NCI-H2196 treated with DMSO at 0.1 percent for 48 hours (cell line): ENCODE measurements around the gene INTS1.

ENCODE experiments used
- DNase-seq: peaks from one replicate; lab custom pipeline; 2025; ENCODE audit not compliant: unreplicated experiment; lab: John Stamatoyannopoulos, UW

The INTS1 gene

DNA sequence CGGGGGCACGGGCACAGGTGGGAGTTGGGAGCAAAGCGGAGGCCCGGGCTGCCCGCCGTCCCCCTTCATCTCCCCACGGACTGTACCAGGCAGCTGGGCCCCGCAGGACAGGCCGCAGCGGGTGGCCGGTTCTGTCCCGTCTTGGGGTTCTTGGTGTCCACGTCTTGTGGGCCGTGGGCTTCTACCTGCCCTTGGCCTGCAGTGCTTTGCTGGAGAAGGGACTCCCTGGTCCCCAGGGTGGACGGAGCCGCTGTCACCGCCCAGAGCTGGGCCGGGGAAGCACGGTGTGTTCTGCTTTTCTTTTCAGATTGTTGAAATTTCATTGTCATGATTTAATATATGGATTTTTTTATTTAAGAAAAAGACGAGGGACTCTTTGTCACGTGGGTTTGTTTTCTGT is 38.1 kb upstream of the INTS1 start:
- no peak for DNase-seq

DNA sequence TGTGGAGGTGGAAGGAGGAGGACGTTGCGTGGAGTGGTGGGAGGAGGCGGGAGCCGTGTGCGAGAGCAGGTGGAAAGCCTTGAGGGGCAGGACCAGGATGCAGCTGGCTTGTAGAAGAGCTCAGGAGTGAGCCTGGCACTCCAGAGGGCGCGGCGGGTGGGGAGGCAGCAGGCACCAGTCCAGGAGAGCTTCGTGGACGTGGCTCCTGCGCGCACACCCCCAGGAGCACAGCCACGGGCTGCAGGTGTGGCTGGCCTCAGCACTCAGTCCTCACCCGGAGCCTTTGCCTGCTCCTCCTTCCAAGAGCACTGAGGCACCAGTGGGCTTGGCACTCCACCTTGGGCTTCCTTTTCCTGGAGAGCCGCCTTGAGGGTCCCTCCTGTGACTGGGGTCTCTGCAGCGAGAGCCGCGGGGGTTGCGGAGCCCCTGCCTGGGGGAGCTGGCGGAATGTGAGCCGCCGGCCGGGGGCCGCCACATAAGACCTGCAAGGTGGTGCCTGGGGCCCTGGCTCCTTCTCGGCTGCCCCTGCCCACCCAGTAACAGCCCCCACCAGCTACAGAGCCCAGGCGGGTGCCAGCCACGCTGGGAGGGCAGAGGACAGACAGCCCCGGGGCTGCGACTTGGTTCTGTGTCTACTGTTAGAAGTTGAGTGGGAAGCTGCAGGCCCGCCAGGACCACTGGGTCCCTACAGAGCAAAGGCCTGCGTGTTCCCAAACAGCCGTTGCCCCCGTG is 37.4 kb upstream of the INTS1 start:
- DNase-seq: no peak

DNA sequence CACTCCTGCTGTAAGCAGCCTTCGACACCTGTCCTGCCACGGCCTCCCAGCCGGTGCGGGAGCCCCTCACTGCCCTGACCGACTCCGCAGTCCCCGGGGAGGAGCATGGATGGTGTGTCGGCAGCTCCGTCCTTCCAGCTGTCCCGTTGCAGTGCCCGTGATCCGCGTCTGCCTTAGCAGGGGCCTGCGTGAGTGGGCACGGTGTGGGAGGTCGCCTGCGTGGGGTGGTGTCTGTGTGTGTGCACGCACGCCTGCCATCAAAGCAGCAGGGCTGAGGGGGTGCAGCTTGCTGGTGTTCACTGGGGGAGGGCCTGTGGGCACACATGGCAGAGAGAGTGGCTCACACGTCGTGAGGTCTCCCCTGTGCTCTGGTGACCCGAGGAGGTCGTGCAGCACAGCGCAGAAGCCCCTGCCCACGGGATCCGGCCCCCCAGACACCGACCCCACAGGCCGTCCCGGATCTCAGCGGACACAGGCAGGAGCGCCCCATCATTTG is 36.6 kb upstream of the INTS1 start:
- no peak for DNase-seq

DNA sequence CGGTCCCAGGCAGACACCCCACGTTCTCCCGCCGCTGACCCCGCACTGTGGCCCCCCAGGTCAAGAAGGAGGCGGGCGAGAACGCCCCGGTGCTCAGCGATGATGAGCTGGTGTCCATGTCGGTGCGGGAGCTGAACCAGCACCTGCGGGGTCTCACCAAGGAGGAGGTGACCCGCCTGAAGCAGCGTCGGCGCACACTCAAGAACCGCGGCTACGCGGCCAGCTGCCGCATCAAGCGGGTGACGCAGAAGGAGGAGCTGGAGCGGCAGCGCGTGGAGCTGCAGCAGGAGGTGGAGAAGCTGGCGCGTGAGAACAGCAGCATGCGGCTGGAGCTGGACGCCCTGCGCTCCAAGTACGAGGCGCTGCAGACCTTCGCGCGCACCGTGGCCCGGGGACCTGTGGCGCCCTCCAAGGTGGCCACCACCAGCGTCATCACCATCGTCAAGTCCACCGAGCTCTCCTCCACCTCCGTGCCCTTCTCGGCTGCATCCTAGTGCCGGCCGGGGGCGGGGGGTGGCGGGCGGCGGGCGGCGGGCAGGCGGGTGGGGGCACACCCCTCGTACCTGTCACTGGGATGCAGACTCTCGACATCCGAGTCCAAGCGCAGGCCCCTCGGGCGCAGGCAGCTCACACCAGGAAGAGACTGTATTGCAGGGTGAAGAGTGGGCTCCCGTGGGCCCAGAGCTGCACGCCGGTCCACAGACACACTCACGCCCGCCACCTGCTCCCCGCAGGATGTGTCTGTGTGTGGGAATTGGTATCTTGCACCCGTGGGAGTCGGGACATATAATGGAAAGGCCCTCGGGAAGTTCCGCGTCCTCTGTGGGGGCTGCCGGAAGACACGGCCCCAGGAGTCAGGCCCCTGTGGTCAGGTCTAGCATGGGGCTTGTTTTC is 35.9 kb upstream of the INTS1 start:
- no peak for DNase-seq

DNA sequence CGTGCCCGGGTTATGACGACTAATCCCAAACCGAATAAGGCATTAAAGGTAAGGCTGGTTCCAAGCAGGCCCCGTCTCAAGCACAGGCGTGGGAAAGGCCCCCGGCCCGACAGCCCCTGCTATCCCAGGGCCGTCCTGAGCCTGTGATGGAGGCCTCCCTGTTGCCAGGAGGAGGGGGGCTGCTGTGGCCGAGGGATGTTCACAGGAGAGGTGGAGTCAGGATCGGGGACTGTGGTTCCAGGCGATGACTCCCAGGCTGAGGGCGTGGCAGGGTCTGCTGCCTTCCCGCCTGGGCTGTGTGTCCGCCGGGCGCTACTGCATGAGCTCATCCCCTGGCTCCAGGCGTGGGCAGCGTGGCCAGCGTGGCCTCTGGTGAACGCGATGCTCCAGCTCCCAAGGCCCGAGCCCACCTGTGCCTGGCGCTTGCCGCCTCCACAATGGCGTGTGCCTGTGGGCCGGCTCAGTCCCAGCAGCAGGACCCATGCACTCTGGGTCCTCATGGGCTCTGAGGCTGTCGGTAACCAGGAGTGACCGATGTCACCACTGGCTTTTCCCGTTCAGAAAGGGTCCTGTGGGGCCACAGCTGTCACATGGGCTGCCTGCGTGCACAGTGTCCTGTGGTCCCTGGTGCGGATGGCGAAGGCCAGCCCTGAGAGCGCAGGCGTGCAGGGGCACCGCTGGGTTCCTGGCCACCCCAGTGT is 35.1 kb upstream of the INTS1 start:
- DNase-seq: no peak

DNA sequence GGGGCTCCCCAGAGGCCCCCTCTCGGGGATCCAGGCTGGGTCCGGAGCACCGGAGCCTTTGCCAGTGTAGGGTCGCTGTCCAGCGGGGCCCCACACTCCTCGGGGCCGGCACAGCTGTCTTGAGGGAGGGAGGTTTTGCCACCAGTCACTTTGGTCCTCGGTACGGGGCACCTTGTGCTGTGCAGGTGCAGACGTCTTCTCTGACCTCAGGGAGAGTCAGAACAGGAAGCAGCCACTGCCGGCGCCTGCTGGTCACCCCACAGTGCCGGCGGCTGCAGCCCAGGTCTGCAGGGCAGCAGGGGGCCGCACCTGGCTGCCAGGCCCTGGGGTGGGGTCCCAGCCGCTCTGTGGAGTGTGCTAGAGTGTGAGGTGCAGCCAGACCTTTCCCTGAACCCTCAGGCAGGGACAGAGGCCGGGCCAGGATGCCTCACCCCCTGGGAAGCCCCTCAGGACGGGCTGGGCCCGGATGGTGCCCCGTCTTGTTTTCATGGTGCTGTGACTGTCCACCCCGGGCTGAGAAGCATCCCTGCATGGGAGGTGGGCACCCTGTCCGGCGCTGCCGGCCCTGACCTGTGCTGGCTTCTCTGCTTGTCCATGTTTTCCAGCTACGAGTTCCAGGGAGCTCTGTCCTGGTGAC is 34.5 kb upstream of the INTS1 start:
- DNase-seq: no peak

DNA sequence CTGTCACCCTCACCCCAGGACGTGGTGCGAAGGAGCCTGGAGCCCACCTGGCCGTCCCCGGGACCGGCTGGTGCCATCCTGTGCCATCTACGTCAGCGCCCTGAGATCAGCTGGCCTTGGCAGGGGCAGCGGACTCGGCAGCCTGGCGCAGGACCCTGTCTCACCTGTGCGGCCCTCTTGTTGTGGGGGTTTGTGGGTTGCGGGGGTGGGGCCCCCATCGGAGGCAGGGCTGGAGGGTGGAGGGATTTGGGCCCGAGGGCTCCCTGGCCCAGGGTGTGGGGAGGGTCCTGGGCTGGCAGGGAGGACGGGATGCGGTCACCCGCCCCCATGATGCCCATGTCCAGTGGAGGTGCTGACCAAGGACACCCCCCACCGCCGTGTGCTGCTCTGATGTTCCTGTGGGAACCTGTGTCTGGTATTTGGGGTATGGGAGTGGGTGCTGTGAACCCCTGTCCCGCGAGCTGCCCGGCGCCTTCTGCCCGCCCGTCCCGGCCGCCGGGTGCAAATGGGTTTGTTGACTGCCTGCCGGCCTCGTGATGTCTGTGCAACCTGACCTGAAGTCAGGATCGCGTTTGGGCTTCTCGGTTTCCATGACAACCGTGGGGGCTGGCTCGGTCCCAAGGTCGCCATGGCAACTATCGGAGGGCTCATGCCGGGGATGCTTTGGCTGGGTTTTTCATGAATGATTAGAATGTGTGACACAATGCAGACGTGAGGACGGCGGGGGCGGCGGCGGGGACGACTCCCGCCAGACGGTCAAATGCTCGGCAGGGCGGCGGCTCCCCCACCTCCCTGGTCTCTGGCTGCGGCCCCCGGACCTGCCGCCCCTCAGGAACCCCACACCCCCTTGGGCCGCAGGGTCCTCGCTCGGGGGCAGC is 33.6 kb upstream of the INTS1 start:
- no peak for DNase-seq

DNA sequence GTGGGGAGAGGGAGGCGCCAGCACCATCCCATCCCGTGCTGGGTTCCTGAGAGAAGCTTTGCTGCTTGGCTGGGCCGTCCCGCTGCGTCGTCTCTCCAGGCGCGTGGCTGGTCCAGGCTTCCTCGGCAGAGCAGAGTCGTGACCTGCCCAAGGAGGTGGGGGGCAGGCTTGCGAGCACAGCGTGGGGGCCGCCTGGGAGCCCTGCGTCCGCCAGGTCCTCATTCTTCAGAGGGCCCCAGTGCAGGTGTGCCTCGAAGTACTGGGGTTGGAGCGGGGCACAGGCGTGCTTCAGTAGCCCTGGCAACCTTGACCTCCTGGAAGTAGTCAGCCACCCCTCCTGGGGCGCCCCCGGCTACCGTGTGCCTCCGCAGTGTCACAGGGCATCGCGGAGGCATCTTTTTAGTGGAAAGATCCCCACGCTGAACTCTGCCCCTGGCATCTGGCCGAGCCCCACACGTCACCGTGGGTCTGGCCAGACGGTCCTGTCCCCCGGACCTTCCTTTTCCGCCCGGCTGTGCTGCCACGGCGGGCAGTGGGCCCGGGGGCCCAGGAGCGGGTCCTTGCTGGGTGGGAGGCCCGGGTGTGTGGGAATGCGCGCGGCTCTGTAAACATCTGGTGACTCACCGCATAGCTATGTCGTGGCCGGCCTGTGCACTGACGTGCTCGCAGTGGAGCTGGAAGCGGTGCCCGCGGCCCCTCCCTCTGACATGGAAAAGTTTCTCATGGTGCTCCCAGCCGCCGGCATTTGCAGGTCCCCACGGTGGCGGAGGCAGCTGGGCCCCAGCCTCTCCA is 32.8 kb upstream of the INTS1 start:
- no peak for DNase-seq

DNA sequence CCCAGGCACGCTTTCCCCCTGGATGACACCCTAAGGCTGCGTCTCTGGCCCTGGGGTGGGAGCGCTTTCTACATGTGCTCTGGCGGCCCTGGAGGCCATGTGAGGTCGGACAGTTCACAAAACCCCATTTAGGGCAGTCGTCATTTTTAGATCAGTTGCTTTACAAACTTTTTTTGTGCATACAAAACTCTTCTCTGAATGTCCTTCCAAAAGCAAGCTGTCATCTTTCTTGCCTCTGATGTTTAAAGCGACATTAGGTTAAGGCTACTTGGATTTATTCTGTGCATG is 32.2 kb upstream of the INTS1 start:
- DNase-seq: no peak

DNA sequence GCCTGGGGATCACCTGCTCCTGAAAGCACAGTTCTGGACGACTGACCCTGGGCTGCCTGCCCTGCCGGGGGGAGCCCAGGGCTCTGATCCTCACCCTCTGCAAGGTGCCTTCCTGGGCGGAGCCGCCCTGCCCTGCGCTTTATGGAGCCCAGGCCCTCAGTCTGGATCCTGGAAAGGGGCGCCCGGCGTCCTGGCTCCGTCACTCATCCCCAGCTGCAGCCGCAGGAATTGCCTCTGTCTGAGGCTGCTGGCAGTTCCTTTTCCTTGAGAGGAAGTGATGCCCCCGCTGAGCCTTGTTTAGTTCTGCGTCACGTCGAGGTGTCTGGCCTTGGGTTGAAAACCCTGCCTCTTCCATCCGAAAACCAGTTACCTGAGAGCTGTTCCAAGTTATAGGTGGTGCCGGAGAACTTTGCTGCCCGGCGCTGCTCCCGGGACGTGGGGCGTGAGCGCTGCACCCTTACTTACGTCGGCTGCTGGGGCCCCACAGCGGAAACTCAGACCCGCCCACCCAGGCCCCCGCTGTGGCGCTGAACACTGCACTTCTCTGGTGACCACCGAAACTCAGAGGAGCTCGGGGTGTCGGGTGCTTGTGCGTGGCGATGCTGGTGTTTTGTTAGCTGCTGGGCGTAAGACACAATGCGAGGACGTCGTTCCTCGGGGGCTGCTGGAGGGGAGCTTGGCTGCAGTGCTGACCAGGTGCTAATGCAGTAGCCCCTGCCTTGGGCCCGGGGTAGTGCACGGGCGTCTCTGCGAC is 31.7 kb upstream of the INTS1 start:
- no peak for DNase-seq

DNA sequence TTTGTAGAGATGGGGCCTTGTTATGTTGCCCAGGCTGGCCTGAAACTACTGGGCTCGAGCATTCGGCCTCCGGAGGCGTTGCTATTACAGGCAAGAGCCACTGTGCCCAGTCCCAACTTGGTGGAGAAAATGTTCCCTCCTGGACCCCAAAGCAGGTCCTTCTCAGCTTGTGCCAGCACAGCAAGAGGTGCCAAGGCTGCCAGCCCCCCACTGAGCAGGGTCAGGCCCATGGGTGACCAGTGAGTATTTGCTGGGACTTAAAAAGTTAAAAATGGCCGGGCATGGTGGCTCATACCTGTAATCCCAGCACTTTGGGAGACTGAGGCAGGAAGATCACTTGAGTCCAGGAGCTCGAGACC is 30.9 kb upstream of the INTS1 start:
- DNase-seq: no peak

DNA sequence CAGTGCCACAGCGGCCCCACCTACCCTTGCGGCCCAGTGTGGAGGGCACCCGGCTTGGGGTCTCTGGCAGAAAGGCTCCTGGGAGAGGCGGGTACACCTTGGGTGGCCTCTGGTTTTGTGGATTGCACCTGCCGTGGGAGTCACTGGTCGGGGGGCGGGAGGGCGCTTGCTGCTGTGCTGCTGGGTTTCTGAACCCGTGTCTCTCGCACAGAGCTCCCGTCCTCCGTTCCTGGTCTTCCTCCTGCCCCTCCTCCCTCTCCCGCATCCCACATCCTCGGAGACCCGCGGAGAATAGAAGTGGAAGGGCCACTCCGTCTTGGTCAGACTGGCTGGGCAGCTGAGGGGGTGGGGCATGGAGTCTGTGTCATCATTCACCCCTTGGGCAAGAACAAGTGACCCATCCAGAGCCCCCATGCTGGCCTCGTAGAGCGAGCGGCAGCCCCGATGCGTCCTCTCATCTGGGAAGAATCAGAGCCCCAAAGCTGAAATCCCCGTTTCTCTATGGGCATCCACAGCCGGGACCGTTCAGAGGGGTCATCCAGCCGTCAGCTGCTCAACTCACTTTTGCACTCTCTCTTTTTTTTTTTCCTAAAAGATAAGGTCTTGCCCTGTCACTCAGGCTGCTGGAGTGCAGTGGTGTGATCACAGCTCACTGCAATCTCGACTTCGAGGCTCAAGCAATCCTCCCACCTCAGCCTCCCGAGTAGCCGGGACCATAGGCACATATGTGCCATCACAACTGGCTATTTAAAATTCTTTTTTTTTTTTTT is 30.3 kb upstream of the INTS1 start:
- DNase-seq: no peak

DNA sequence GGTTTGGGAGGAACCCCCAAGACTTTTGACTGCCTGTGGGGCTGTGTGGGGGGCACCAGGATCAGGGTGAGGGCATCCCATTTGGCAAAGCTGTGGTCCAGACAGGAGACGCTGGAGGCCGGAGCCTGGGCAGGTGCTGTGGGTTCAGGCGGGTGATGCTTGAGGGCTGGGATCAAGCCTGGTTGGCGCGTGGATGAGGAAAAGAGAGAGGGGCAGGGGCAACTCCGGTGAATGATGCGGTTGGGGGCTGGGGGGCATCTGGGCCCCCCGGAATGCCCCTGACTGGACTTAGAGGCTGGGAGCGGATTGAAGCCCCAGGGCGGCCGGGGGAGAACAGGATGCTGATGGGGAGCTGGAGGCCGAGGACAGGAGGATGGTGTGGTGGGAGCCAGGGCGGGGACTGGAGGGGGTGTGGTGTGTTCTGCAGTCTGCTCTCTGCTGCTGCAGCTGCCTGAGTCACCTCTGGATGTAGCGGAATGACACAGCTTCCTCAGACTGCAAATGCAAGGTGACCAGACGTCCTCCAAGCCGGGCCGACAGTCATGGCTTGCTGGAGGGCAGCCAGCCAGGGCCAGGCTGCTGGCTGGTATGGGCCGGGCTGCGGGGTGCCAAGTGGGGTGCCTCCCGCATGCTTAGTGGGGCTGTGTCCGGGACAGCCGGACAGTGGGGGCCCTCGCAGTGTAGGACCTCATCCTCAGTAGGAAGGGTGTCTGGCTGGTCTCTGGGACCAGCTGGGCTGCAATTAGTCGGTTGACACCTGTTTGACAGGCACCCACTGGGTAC is 29.5 kb upstream of the INTS1 start:
- no peak for DNase-seq

DNA sequence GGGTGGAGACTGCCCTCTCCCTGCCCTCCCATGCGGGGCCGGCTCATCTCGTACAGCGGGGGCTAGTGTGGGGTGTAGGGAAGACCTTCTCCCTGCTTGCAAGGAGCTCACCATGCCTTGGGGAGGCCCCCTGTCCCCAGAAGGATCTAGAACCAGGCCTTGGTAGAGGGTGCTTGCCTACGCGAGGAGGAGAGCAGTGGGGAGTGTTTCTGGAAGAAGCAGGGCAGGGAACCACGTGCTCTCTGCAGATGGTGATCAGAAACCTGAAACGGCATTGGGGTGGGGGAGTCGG is 29.0 kb upstream of the INTS1 start:
- DNase-seq: no peak

DNA sequence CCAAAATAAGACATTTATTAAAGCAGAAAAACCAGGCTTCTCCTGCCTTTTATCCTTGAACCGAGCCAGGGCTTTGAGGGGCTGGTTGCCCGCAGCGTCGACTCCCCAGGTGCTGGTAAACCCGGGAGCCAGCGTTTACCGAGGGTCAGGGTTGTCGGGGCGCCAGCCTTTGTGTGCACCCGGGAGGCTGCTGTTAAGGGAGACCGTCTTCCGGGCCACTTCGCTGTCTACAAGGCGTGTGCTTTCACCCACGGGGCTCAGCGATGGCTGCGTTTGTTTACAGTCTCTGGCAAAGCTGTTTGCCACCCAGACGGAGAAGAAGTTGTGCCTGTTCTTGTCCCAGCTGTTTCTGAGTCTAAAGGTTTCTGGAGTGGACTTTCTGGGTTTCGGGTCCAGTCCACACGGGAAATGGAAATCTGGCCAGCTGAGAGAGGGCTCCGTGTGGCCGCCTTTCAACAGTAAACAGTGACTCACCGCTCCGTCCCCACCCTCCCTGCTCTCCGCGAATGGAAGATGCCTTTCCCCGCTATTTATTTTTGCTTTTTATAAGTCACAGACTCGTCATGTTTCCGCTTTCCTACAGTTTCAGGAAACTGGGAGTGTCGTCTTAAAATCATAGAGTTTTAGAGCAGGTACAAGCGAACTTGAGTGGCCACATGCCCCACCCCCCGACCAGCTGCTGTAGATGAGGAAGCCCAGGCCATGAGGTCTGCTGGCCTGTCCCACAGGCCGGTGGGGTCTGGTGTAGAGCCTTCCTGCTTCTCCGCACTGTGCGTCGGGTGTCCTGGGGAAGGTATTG is 28.5 kb upstream of the INTS1 start:
- DNase-seq: peak; percentile 56

DNA sequence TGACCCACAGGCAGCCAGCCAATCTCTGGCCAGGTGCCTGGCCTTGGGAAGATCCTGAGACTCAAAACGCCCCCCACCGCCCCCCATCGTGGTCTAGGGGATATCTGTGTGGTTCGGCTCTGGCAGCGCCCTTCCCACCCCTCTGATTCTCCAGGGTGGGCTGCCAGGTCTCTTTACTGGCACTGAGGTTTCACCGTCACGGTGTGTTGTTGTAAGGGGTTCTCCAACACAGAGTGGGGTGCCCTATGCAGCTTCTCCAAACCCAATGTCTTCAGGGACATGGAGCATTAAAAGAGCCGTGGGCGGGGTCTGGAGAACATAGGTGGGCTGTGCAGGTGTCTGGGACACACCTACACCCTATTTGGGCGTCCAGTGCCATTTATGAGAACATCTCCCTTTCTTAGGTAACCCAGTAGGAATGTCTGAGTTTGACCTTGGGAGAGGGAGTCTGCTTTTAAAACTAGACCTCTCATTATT is 27.8 kb upstream of the INTS1 start:
- no peak for DNase-seq
